ENCODE data around the gene MRNIP.
"Not testable (repeated sequence)": the region's sequence is repeated elsewhere in the genome, so short reads cannot be mapped to it uniquely, and the experiment has no call there.

Gene MRNIP

DNA sequence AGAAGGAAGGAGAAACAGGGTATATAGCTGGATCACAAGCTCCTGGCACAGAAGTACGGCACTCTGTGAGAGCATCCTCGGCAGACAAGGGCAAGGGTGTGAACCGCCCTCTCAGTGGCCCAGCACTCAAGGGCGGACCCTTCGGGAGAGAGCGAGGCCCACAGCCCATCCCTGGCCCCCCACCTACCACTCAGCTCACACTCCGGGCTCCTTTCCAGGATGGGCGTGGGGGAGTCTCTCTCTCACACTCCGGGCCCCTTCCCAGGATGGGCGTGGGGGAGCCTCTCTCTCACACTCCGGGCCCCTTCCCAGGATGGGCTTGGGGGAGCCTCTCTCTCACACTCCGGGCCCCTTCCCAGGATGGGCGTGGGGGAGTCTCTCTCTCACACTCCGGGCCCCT lies 12.9 kb upstream of the MRNIP start:
- DNase-seq (ENCODE audit: low spot score) = not testable (repeated sequence)

DNA sequence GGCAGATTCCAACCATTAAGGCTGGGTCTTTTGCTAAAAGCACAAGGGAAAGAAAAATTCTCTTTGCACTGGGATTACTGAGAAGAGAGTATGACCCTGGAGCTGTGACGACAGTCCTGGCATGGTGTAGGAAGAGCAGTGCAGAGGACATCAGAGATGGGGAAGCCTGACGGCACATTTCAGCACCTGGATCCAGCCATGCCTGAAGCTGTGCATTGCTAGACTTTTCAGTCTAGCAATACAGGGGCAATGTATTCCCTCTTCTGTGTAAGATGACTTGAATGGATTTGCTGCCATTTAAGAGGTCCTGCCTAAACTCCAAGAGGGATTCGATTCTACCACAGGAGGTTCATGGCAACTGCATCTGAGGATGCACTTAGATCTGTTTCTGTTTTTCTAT lies 12.3 kb upstream of the MRNIP start:
- DNase-seq (ENCODE audit: low spot score) = no peak

DNA sequence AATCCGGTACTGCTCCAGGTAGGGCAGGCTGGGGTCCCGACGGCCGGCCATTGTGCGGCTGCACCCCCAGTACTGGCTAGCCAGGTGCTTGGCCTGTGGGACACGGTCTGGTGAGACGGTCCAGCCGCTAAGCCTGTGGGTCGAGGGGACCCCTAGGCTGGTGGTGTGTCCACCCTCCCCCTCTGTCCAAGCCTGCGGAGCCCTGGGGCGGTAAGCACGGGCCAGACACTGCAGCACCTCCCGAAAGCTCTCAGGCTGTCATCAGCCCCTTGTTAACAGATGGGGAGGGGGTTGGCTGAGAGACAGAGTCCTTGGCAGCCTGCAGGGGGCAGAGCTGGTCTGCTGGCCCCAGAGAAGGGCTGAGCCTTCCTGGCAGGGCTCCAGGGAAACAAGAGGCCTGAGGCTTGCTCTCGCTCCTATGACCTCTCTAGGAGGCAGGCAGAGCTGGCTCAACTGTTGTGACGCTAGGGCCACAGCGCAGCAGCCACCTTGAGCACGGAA lies 11.8 kb upstream of the MRNIP start:
- peak; percentile 23 for DNase-seq (ENCODE audit: low spot score)

DNA sequence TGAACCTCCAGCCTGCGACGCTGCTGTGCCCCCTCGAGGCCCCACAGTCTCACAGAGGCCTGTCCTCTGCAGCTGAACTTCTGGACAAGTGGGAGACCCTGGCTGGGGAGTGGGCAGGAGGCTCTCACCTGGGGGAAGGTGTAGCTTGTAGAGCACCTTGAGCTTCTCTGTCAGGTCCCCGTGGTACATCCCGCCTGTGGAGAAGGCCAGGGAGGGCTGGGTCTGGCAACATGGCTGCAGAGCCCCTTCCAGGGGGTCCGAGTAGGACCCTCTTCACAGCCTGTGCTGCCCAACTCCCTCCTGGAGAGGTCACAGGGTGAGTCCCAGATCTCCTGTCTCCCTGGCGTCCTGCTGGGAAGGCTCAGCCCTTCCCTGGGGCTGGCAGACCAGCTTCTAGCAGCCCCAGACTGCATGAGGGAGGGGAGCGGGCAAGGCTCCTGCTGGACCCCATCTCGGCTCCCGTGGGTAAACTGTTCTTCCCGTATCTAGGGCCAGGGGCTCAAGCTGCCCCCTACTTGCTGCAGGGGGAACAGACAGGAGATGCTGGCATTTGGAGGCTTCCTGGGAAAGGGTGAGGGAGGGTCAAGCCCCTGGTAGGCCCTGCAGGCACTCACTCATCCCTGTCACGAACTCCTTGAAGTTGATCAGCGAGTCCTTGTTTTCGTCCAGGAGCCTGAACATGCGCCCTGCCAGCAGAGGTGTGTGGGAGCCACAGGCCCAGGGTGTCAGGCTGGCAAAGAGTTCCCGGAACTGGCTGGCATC lies 11.2 kb upstream of the MRNIP start:
- no peak for DNase-seq (ENCODE audit: low spot score)

DNA sequence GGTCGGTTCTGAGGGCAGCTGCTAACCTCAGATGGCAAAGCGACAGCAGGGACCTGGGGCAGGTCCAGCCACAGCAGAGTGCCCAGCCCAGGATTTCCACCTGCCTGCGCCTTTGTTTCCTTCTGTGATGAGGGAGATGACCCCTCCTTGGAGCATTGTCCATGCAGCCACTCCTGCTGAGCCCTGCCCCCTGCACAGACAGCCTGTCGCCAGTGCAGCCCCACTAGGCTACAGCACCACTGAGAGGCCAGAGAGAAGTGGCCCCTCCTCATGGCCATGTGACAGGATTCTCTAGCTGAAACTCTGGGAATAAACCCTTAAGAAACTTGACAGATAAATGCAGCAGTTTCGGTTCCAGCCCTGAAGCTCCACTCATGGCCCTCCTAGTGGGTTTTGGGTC lies 10.5 kb upstream of the MRNIP start:
- DNase-seq (ENCODE audit: low spot score) = no peak

DNA sequence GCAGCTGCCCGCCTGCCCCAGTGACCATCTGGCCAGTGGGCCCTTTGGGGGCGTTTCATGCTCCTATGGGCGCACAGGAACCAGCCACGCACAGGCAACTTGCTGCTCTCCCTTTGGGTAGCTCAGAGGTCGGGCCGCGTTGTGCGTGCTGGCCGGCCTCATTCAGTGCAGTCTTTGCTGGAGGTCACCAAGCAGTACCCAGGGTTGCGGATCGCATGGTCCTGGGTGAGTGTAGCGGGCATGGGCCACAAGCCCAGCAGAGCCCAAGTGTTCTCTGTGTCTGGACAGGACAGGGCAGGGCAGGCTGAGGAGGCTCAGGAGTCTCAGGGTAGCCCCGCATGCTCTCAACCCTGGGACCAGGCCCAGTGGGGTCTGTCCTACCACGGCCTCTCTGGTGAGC lies 9.9 kb upstream of the MRNIP start:
- DNase-seq (ENCODE audit: low spot score) = no peak

DNA sequence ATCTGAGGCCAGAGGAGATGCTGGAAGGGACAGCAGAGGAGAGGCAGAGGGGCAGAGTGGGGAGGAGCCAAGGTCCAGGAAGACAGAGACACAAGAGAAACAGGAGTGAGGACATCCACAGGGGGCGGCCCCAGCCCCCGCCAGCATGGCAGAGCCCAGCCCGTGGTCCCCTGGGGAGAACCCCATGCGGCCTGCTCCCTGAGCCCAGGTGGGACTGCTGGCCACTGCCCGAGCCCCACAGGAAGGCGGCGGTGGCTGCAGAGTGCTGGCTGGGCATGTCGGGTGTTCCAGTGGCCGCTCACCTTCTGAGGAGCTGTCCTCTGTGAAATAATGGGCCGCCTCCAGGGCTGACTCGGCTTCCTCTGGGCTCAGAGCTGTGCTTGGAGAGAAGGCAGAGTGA lies 8.9 kb upstream of the MRNIP start:
- DNase-seq (ENCODE audit: low spot score) = no peak

DNA sequence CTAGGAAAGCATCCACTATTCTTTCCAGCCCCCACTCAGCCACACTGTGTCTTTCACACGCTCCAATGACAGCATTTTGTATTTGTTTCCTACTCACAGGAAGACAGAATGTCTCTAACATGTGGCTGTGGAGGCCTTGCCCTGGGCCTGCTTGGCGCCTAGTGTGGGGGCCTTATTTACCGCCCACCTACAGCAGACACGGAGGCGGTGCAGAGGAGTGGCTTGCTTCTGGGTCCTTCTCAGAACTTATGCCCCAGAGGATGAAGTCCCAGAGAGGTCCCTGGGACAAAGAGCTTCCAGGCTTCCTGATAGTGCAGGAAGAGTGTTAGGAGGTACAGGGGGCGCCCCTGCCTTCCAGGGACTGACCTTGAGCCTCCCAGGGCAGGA lies 8.5 kb upstream of the MRNIP start:
- DNase-seq (ENCODE audit: low spot score) = no peak

DNA sequence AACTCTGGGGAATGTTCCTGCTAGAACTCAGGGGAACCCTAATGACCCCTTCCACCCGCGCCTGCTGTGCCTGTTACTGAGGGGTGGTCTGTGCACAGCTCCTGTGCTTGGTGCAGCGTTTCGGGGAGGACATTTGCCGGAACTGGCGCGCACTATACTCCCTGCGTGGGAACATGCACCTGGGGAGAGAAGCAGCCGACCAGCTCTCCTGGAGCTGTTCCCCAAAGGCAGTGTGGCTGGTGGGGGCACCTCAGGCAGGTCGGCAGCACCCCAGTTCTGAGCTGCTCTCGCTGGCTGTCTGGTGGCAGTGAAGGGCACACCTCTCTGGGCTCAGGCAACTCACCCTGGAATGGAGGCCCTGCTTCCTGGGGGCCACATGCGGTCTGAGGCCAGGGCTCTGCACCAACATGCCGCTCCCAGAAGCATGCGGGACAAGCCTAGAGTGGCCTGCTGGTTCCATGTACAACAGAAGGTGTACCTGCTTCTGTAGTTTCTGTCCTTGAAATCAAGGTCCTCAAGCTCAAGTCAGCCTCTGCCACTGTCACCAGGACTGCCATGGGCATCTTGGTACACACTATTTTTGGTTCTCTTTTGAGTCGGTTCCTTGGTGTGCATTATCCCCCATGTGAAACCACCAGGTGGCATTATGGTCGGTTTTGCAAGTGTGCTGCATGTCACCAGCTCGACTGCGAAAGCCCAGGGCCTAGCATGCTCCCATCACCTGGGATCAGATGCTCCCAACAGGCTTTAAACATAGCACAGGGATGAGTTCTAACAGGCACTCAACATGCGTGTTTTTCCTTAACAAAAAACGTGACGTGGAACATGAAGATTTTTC lies 7.8 kb upstream of the MRNIP start:
- no peak for DNase-seq (ENCODE audit: low spot score)

DNA sequence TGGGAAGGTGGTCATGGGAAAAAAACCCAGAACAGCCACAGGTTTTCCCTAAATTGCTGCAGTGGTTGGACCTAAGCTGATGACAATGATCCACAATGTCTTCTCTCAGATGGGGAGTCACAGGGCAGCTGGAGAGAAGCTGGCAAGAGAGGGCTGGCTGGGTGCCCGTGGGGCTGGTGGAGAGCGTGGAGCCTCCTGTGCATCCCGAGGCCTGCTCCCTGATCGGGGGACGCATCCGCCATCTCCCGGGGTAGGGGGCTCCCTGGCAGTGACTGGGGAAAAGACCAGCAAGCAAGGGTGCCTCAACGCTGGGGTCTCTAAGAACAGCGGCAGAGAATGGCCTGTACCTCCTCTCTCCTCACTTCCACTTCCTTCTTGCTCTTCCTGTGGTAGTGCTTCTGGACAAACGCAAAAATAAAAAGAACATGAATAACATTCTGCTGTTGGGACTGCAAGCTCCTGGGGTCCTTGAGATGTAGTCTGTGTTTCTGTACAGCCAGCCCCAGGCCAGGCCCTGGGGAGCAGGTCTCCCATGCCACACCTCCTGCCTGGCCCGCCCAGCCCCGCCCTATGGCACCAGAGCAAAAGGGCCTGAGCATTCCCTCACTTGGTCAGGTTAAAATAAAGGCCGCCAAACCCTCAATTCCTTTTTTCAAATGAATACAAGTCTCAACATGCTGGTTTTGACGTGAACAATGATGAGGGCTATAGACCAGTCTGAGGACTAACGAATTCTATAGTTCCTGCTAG lies 7.0 kb upstream of the MRNIP start:
- no peak for DNase-seq (ENCODE audit: low spot score)

DNA sequence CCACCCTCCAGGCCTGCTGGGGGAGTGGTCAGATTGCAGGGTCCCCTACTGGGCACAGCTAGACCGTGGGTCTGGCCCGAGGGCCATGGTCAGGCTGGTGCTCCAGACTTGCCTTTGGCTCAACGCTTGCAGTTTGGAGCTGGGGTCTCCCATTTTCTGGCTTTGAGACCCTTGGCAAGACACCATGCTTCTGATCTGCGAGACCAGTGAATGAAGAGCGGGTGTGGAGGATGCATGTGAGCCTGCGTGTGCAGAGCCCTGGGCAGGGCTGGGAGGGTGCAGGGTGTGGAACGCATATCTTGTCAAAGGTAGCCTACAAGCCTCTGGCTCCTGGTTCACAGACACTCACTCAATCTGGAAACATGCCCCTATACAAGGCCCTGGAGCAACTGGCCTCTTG lies 6.1 kb upstream of the MRNIP start:
- no peak for DNase-seq (ENCODE audit: low spot score)

DNA sequence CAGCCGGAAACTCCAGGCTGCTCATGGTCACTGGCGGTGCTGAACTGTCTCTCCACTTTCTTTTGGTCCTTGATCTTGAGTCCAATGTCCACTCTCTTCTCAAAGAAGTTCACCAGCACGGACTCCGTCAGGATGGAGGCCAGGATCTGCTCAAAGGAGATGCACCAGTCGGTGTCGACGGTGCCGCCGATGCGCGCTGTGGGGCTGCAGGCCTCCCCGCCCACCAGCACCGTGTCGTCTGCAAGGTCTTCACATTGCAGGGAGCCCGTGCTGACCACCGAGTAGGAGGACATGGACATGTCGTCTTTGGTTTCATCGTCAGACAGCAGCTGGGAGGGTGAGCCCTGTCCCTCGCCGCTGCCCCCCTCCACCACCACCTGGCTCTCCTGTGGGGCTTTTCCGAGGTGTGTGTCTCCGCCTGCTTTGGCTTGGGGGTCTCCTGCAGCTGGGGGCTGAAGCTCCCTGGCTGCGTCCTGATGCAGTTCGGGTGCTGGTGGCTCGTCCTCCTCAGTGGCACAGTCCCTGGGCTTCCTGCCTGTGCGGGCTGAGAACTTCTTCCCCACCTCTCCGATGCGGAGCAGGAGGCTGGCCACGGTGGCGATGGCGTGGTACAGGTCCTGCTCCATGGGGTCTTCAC lies 5.0 kb upstream of the MRNIP start:
- DNase-seq (ENCODE audit: low spot score) = no peak

DNA sequence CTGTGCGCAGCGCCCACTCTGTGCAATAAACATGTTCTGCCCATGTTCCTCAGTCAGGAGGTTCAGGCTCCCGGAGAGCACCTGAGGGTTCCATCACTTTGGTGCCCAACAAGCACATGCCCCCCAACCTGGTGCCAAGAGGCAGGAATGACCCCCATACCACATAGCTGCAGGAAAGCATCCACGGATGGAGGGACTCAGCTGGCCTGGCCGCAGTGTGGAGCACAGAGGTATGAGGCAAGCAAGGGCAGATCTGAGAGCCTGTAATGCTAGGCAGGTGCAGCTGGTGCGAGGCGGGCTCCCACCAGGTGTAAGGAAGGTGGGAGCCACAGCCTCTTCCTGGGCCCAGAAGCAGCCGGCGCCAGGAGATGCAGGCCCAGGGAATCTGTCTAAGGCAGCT lies 4.3 kb upstream of the MRNIP start:
- DNase-seq (ENCODE audit: low spot score) = no peak

DNA sequence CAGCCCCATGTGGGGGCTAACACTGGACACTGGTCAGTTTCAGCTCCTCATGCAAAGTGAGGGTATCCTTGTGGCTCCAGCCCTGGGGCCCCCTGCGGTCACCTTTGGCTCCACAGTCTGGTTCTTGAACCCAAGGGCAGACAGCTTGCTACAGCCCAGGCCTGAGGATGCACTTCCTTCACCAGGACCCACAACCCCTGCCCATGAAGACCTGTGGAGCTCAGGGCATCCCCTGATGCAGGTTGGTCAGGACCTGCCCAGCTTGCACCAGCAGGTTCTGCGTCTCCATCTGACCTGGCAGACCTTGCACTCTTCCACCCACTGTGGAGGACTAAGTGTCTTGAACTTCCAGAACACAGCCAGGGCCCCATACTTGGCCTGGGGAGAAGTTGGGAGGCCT lies 3.7 kb upstream of the MRNIP start:
- DNase-seq (ENCODE audit: low spot score) = no peak

DNA sequence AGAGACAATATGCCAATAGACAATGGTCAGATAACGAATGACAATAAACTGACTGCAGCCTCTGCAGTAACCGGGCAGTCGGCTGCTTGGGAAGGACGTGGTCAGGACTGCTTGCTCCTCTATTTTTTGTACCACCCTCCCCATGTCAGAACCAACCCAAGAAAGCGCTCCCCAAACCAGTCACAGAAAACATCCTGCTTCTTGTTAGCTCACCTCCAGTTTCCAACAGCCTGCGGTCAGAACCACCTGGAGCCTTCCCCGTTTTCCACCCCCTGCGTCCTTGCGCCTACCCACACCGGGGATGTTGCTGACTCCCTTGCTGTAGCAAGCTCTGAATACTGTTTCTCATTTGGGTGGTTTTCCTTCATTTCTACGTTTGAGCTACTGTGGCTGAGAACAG lies 1.7 kb upstream of the MRNIP start:
- no peak for DNase-seq (ENCODE audit: low spot score)

DNA sequence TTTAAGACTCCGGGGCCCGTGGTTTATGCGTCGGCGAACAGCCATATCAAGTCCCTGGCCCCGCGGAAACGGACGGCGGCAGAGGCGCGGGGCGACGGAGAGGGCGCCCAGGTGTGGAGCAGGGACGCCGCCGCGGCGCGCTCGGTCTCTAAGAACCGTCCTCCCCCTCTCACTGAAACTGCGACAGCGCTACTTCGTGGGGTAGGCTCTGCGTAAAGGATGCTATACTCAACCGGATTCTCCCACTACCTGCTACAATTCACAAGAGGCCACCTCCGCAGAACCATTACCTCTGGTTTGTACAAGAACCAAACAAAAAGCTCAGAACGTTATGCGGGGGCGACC lies 404 bp downstream of the MRNIP start:
- DNase-seq (ENCODE audit: low spot score) = peak; percentile 6

DNA sequence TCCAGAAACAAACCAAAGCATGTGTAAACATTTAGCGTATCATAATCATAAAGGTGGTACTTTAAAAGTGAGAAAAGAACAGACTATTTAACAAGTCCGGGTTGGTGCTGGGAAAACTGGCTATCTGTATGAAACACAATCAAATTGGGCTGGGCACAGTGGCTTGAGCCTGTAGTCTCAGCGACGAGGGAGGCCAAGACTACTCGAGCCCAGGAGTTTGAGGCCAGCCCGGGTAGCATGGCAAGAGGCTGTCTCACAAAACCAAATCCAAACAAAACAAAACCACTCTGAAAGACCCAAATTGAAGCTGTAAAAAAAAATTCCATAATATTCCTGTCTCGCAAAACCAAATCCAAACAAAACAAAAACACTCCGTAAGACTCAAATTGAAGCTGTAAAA lies 4.3 kb downstream of the MRNIP start:
- DNase-seq (ENCODE audit: low spot score) = no peak

DNA sequence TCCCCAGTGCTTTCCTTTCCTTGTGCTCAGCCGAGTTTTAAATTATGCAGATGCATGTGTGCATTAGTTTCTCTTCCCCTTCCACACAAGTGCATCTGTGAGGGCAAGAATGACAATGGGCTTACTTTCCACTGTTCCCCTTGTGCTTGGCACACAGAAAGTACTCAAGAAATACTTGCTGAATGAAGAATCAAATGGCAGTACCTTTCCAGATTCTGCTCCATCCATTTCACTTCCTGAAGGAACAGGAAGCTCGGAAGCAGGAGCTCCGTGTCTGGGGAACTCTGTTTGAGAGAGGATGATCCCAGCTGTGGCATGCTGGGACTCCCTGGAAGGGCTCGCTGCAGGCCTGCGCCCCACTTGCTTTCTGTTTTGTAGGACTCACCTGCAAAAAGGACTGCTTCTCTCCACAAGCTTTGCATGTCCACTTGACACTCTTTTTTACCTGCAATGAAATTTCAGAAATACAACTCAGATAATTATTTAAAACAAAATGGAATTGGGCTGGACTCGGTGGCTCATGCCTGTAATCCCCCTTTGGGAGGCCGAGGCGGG lies 5.5 kb downstream of the MRNIP start:
- no peak for DNase-seq (ENCODE audit: low spot score)

DNA sequence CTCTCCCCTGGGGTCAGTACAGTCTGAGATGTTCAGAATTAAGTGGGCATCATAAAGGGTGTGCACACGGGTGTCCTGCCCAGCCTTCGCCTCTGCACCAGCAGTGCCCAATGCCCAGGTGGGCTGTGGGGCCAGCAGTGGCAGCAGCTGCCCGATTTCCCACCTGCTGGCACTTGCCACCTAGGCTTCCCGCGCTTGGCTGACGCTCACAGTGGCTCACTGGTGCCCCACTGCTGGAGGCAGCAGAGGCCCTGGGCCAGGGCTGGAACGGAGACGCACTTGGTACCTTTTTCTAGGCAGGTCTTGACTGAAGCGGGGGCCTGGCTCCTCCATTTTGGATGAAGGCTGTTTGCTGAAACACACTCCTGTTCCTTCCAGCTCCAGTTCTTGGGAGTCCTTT lies 17.0 kb downstream of the MRNIP start:
- DNase-seq (ENCODE audit: low spot score) = no peak

DNA sequence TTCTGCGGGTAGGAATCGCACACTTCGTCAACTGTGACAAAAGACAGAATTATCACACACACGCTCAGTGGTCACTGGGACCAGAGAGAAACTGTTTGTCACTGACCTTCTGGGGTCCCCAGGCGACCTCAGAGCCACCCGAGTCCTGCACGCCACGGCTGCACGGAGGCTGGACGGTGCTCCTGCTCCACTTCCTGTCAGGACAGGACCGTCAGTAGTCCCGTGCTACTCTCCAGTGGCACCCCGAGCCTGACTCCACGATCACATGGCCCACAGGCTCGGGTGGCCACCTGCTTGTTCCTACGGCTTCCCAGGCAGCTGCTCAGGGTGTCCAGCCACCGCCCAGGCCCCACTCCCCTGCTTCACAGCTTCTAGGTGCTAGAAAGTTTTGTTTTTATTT lies 17.9 kb downstream of the MRNIP start:
- DNase-seq (ENCODE audit: low spot score) = no peak

DNA sequence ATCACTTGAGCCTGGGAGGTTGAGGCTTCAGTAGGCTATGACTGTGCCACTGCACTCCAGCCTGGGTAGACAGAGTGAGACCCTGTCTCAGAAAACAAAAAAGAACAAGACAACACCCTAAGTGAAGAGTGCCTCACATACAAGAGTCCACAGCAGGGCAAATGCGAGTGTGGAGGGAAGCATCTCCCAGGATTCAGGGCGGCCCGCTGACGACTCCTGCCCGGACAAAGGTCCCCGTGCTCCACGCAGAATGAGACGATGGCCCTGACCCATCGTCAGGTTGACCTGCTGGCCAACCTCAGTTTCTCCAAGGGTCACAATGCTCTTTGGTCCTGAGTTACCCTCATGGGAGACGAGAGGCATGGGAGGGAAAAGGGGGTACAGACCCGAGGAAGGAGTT lies 18.3 kb downstream of the MRNIP start:
- no peak for DNase-seq (ENCODE audit: low spot score)
